ENCODE results near the gene CTNNA3.

CTNNA3 gene

GRCh38 chr10:67553254-67553653 is 142.7 kb downstream of the CTNNA3 start:
- H3K4me2 ChIP-seq (ENCODE audit: low read depth, low read length, poor library complexity, severe bottlenecking) = no peak overlapping the region
- H3K36me3 ChIP-seq (ENCODE audit: insufficient read depth, low read length) = no peaks in the 10 kb centered on the region
- no peaks in the 10 kb centered on the region for H3K9me3 ChIP-seq (ENCODE audit: insufficient read depth, low read depth, low read length)
- no peaks in the 10 kb centered on the region for H3K4me1 ChIP-seq (ENCODE audit: insufficient read depth, low read length, poor library complexity, severe bottlenecking)
- H3F3A ChIP-seq (ENCODE audit: low read depth) = no peaks in the 10 kb centered on the region
- TF ChIP-seq CTCF (conservative IDR thresholded peaks at IDR 0.05; ENCODE audit: low read length) (no peak), EZH2phosphoT487 (IDR thresholded peaks at IDR 0.05; ENCODE audit: borderline replicate concordance) (no peak)
- H3K27me3 ChIP-seq (ENCODE audit: insufficient read depth, low read length, poor library complexity, severe bottlenecking) = no peaks in the 10 kb centered on the region
- H3K4me3 ChIP-seq (ENCODE audit: low read length, poor library complexity, severe bottlenecking) = no peak overlapping the region
- H3K79me2 ChIP-seq (ENCODE audit: insufficient read depth, low read length) = no peaks in the 10 kb centered on the region
- H2AFZ ChIP-seq (ENCODE audit: low read length) = no peak overlapping the region
- H3K9me2 ChIP-seq (replicated peaks; ENCODE audit: low read depth, low read length) = no peaks in the 10 kb centered on the region
- no peaks in the 10 kb centered on the region for H4K20me1 ChIP-seq (ENCODE audit: insufficient read depth, low read length, poor library complexity, severe bottlenecking)
- no peak overlapping the region for H3K9ac ChIP-seq (ENCODE audit: low read depth, low read length, poor library complexity, severe bottlenecking)

DNA sequence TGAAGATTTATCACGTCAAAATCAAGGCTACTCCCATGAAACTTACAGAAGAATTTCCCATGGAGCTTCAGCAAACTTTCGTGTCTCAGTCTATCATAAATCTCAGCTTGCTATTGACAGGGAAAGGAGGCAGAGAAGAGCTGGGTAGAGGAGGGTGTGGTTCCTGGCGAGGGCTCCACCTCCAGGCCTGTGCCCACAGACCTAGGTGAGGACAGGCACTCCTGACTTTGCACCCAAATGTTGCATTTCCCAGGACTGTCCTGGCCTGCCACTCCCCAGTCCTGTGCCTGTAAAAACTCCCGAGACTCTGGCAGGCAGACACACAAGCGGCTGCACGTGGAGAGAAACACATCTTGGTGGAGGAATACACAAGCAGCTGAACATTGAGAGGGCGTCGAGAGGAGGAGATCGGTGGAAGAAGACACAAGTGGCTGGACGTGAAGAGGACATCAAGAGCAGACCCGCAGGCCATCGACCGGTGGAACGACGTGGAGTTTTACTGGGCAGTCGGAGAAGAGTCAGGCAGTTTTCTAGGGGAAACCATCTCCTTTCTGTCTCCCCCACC is 145.1 kb downstream of the CTNNA3 start:
- no peak overlapping the region for H2AFZ ChIP-seq (ENCODE audit: low read length)
- H3K9me2 ChIP-seq (replicated peaks; ENCODE audit: low read depth, low read length) = no peaks in the 10 kb centered on the region
- no peaks in the 10 kb centered on the region for H3K79me2 ChIP-seq (ENCODE audit: insufficient read depth, low read length)
- no peaks in the 10 kb centered on the region for H3K27me3 ChIP-seq (ENCODE audit: insufficient read depth, low read length, poor library complexity, severe bottlenecking)
- H3K4me1 ChIP-seq (ENCODE audit: insufficient read depth, low read length, poor library complexity, severe bottlenecking) = no peaks in the 10 kb centered on the region
- TF ChIP-seq EZH2phosphoT487 (IDR thresholded peaks at IDR 0.05; ENCODE audit: borderline replicate concordance) = no peak
- TF ChIP-seq CTCF (conservative IDR thresholded peaks at IDR 0.05; ENCODE audit: low read length) = no peak
- H3K36me3 ChIP-seq (ENCODE audit: insufficient read depth, low read length) = no peaks in the 10 kb centered on the region
- no peak overlapping the region for H3K4me3 ChIP-seq (ENCODE audit: low read length, poor library complexity, severe bottlenecking)
- H3F3A ChIP-seq (ENCODE audit: low read depth) = no peaks in the 10 kb centered on the region
- no peak overlapping the region for H3K9ac ChIP-seq (ENCODE audit: low read depth, low read length, poor library complexity, severe bottlenecking)
- H3K9me3 ChIP-seq (ENCODE audit: insufficient read depth, low read depth, low read length) = no peaks in the 10 kb centered on the region
- no peaks in the 10 kb centered on the region for H4K20me1 ChIP-seq (ENCODE audit: insufficient read depth, low read length, poor library complexity, severe bottlenecking)
- no peak overlapping the region for H3K4me2 ChIP-seq (ENCODE audit: low read depth, low read length, poor library complexity, severe bottlenecking)

- H3K36me3 ChIP-seq (ENCODE audit: insufficient read depth, low read length) = no peaks in the 10 kb centered on the region
- H3K9me2 ChIP-seq (replicated peaks; ENCODE audit: low read depth, low read length) = no peaks in the 10 kb centered on the region
- H2AFZ ChIP-seq (ENCODE audit: low read length) = no peak overlapping the region
- H3K9me3 ChIP-seq (ENCODE audit: insufficient read depth, low read depth, low read length) = no peaks in the 10 kb centered on the region
- TF ChIP-seq CTCF (conservative IDR thresholded peaks at IDR 0.05; ENCODE audit: low read length) (no peak), EZH2phosphoT487 (IDR thresholded peaks at IDR 0.05; ENCODE audit: borderline replicate concordance) (no peak)
- no peaks in the 10 kb centered on the region for H3K27me3 ChIP-seq (ENCODE audit: insufficient read depth, low read length, poor library complexity, severe bottlenecking)
- H3F3A ChIP-seq (ENCODE audit: low read depth) = no peaks in the 10 kb centered on the region
- H3K79me2 ChIP-seq (ENCODE audit: insufficient read depth, low read length) = no peaks in the 10 kb centered on the region
- H3K4me1 ChIP-seq (ENCODE audit: insufficient read depth, low read length, poor library complexity, severe bottlenecking) = no peaks in the 10 kb centered on the region
- H4K20me1 ChIP-seq (ENCODE audit: insufficient read depth, low read length, poor library complexity, severe bottlenecking) = no peaks in the 10 kb centered on the region
- H3K9ac ChIP-seq (ENCODE audit: low read depth, low read length, poor library complexity, severe bottlenecking) = no peak overlapping the region
- H3K4me3 ChIP-seq (ENCODE audit: low read length, poor library complexity, severe bottlenecking) = no peak overlapping the region
- no peak overlapping the region for H3K4me2 ChIP-seq (ENCODE audit: low read depth, low read length, poor library complexity, severe bottlenecking)
Measured at GRCh38 chr10:67550046-67550445, 145.9 kb downstream of the CTNNA3 start.
